GM12892 (cell line): ENCODE results near the gene MCM6. TPM values are rescaled to one million over a fixed set of nuclear protein-coding genes. Genes with fewer than 3 reads are reported as not detected.

Source experiments
- DNase-seq: peaks from one replicate; pipeline ENCODE4 v3.0.0; 2011; ENCODE audit not compliant: insufficient read length
- FAIRE-seq: peaks from 2 replicates; lab custom pipeline; 2011; peaks lifted over from hg19 to GRCh38; lab: Jason Lieb, UNC
- POLR2A ChIP-seq: IDR thresholded peaks from 2 replicates; pipeline ENCODE4 v1.6.1; 2011; ENCODE audit warnings: low read depth, low read length, control low read depth
- POLR2AphosphoS5 ChIP-seq: IDR thresholded peaks from 2 replicates; pipeline ENCODE4 v1.6.1; 2011; ENCODE audit warnings: low read depth, low read length, control low read depth
- TAF1 ChIP-seq: IDR thresholded peaks from 2 replicates; pipeline ENCODE4 v1.6.1; 2011; ENCODE audit warnings: low read depth, mild to moderate bottlenecking, control low read depth, low read length, borderline replicate concordance
- polyA plus RNA-seq: library from polyadenylated mRNA; unstranded; fragments of >200 nt; gene quantifications from one replicate; pipeline ENCODE4 v1.2.1, GENCODE V29; 2012; ENCODE audit warnings: missing spikeins, inconsistent platforms; ENCODE audit not compliant: missing spikeins

The MCM6 gene
- 65.6 TPM for polyA plus RNA-seq

DNA sequence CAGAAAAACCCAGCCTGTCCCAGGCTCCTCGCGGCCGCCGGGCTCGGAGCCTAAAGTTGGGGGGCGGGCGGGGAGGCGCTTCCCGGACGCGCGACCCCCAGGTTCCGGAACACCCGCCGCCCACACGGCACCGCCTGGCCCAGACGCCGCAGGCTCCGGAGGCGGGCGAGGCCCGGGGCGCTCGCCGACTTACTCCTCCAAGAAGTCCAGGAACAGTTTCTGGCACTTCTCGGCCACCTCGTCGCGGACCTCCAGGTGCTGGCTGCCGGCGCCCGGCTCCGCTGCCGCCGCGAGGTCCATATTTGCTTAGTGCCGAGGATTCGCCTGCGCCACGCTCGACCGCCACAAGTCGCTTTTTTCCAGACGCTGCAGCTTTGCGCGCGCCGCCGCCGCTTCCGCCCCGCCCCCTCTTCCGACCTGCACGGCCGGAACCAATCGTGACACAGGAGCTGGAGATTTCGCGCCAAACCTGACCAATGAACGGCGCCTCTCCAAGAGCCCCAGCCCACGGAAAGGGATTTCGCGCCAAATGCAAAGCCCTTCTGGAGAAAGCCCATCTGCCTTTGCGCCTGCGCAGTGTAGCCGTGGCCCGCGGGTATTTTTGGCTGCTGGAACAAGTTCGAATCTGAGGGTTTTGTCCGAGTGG is at the start of gene MCM6:
Gene MCM6, minus strand, starts transcription at position 378 of the 646 bp plus-strand sequence. Its CDS starts 78 bp downstream, at position 300.
- peak; percentile 96 for FAIRE-seq
- peak; percentile 50; the same call in 1 of the 2 replicates for TF ChIP-seq POLR2AphosphoS5
- TF ChIP-seq POLR2A = peak; percentile 50; the same call in 1 of the 2 replicates
- TF ChIP-seq TAF1 = peak; percentile 73

DNA sequence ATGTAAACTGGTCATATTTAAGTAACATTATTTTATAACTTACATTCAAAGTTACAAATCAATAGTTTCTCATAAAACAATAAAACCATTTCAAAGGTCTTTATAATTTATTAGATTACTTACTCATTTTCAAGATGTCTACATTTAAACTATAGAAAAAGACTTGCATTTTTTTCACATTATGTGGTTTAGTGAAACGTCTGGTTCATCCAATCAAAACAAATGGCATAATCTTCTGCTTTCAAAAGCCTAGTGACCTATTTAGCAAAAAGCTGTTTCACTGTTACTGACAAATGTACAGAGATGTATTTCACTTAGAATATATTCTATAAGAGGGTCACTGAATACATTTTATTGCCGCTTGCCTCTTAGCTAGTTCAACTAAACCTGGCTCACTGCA is 49.3 kb upstream of the MCM6 start:
- DNase-seq = no peak
- no peak for FAIRE-seq
- no peak for TF ChIP-seq POLR2AphosphoS5
- TF ChIP-seq TAF1 = no peak
- TF ChIP-seq POLR2A = no peak

More for the DNA sequence above, at the start of gene MCM6:
- DNase-seq = peak; percentile 93

DNA sequence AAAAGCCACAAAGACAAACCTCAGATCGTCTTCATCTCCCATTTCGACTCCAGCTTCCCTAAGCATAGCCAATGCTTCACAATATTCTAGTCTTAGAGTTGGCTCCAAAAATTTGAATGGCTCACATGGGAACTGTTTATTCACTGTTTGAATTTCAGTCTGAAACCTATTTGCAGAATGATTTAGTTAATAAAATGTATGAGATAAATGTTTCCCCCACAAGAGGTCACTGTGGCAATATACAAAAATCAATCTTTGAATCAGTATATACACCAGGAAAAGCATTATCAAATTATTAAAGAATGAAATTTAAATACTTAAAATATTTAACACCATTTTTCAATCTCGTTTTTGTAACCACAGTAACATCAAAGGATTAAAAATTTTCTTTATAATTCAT is 40.0 kb upstream of the MCM6 start:
- DNase-seq = no peak
- TF ChIP-seq TAF1 = no peak
- no peak for TF ChIP-seq POLR2AphosphoS5
- no peak for TF ChIP-seq POLR2A
- FAIRE-seq = no peak

DNA sequence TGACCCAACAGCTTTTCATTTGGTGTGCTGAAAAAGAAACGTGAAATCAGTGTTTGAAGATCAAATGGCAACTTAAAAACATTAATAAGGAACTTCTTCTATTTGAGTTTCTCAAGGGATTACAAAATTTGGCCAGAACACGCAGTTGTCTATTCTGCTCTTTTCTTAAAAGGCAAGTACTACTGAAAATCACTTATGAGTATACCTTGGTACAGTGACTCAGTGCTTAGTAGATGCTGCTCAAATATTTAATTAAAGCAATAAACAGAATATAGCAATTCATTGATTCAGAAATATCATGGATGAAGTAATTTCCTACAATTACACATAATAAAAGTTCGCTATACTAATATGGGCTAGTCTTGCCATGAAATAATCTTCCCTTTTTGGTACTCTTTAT is 38.2 kb upstream of the MCM6 start:
- no peak for DNase-seq
- no peak for FAIRE-seq
- TF ChIP-seq POLR2AphosphoS5 (no peak), TAF1 (no peak), POLR2A (no peak)

- TF ChIP-seq POLR2A = no peak
- TF ChIP-seq TAF1 = no peak
- TF ChIP-seq POLR2AphosphoS5 = no peak
- FAIRE-seq (peak; percentile 82), DNase-seq (no peak)
Measured at GRCh38 chr2:135913727-135914365, 37.6 kb upstream of the MCM6 start.

GRCh38 chr2:135909976-135910375 is 33.7 kb upstream of the MCM6 start:
- FAIRE-seq (no peak), DNase-seq (no peak)
- TF ChIP-seq POLR2A = no peak
- TF ChIP-seq POLR2AphosphoS5 = no peak
- no peak for TF ChIP-seq TAF1

DNA sequence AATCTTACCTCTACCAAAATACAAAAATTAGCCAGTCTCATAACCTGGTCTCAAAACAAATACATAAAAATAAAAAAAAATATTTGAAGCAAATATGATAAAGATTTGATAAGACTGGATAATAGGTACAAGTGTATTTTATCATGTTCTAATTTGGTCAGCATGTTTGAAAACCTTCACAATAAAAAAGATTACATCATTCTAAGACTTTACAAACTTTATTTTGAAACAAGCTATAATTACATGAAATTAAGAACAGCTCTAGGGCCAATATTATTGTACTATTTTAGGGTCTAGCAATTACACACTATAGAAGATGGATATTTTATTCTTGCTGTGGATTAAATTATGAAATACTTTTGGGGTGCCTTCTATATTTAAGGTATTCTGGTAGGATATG is 29.4 kb upstream of the MCM6 start:
- DNase-seq (no peak), FAIRE-seq (no peak)
- TF ChIP-seq POLR2A = no peak
- TF ChIP-seq POLR2AphosphoS5 = no peak
- no peak for TF ChIP-seq TAF1

DNA sequence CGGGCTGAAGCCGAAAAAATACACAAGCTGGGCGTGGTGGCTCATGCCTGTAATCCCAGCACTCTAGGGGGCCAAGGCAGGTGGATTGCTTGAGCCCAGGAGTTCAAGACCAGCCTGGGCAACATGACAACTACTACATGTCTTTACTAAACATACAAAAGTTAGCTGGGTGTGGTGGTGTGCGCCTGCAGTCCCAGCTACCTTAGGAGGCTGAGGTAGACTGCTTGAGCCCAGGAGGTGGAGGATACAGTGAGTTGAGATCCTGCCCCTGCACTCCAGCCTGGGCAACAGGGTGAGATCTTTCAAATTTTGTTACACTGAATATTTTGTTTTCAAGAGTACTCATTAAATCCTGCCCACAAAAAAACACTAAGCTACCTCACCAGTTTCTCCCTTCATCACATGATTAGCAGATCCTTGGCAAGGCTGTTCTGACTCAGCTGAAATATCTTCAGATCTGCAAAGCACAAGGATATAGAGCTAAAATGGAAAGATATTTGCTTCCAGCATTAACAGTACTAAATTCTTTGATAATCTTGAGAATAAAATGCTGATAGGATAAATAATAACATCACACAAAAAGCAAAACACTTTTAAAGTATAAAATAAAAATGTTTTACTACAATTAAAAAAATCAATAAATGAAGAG is 28.2 kb upstream of the MCM6 start:
- FAIRE-seq (no peak), DNase-seq (no peak)
- TF ChIP-seq POLR2AphosphoS5 = no peak
- no peak for TF ChIP-seq TAF1
- no peak for TF ChIP-seq POLR2A

DNA sequence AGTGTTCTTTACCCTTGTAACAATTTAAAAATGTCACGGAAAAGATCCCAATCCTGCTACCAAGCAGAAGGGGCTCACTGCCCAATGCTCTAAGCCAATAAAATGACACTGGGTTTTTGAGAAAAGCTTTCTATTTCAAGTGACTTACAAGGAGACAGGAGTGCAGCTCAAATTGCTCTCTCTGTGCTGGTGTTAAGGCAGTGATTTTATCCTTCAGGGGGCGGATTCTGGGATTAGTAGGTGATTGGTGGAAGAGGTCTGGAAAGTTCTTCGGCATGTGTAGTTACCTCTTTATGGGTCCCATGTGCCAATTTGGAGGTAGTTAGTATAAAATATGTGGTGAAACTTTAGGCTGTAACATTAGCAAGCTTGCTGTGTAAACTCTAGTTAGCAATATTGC is 27.4 kb upstream of the MCM6 start:
- DNase-seq (no peak), FAIRE-seq (peak; percentile 14)
- TF ChIP-seq POLR2A (no peak), TAF1 (no peak), POLR2AphosphoS5 (no peak)

GRCh38 chr2:135899567-135899966 is 23.3 kb upstream of the MCM6 start:
- FAIRE-seq (no peak), DNase-seq (no peak)
- TF ChIP-seq POLR2AphosphoS5 (no peak), POLR2A (no peak), TAF1 (no peak)

DNA sequence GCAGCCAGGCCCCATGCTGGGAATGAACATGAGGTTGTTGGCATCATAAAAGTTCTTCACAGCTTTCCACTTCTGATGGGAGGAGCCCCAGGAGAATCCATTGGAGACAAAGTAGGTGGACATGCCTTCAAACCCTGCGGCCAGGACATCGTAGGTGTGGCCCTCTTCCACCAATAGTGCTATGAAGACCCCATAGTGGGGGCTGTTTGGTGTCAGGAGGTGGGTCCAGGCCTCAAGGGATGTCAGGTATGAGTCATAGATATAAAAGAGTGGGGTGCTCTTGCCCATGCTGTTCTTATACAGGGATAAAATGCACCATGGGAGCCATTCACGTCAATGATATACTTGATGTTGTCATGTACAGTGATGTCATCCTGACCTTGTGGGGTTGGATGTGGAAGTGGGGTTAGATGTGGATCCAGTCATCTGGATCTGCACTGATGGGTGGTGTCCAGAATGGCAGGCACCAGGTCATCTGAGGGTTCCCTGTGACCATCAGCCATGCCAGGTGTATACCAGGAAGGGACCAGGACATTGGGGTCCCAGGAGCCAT is 22.1 kb upstream of the MCM6 start:
- DNase-seq (no peak), FAIRE-seq (no peak)
- TF ChIP-seq POLR2A = no peak
- TF ChIP-seq POLR2AphosphoS5 = no peak
- no peak for TF ChIP-seq TAF1

- TF ChIP-seq POLR2A (no peak), POLR2AphosphoS5 (no peak), TAF1 (no peak)
- DNase-seq (no peak), FAIRE-seq (no peak)
Measured at GRCh38 chr2:135894930-135895329, 18.7 kb upstream of the MCM6 start.
